CD4-positive, alpha-beta T cell treated with Interleukin-17A for 4 hours (primary cell): Measurements from ENCODE around the gene LIPJ.

Source experiments
- DNase-seq: peaks from one replicate; pipeline ENCODE4 v3.0.0-alpha.2; 2020; ENCODE audit warnings: mixed read lengths

The LIPJ gene

DNA sequence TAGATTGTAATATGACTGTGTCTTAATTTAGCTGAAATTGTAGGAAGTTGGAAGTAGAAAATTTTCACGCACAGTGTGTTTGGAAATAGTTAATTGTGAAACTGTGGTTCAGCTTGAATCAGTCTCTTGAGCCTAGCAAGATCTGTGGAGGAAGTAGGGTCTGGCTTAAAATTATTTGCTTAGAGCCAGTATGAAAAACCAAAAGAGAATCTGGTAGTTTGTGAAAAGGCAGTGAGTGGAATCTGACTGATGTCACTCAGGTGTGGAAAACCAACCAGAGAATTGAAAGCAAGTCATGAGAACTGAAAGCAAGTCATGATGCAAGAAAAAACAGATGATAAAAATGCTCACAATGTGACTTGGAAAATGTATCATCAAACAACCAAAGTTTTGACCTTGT is 11.5 kb downstream of the LIPJ start:
- DNase-seq: no peak

- no peak for DNase-seq
These were observed 21.6 kb downstream of the LIPJ start for GRCh38 chr10:88608052-88608732.

- DNase-seq: no peak
These were observed 22.2 kb downstream of the LIPJ start for GRCh38 chr10:88608780-88609179.

DNA sequence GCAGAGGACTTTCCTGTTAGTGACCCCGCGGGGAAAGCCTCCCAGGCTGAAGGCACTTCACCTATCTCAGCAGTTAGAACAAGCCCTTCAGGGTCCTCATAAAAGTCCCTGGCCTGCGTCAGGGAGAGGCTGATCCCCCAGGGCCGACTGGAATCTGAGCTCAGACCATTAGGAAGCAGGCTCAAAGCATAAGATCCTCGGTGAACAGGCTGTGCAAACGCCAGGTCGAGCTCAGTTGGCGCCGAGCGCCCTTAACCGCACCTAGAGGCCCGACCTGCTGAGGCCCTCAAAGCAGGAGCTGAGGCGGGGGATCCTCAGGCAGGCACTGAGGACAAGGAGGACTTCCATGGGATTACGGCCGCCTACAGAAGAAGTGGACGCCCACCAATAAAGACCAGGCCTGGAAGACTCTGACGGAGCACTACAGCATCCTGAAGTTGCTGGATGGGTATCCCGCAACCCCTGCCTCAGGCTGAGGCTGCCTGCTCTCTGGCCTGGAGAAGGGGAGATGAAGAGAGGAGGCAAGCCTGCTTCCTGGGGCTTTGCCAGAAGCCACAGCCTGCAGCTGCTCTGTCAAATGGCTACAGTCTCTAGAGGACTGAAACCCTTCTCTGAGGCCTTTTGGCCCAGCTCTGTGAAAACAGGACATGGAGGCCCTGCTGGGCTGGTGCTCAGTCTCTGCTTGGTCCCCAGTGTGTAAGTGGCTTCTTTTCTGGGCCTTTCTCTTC is 29.9 kb downstream of the LIPJ start:
- no peak for DNase-seq

DNA sequence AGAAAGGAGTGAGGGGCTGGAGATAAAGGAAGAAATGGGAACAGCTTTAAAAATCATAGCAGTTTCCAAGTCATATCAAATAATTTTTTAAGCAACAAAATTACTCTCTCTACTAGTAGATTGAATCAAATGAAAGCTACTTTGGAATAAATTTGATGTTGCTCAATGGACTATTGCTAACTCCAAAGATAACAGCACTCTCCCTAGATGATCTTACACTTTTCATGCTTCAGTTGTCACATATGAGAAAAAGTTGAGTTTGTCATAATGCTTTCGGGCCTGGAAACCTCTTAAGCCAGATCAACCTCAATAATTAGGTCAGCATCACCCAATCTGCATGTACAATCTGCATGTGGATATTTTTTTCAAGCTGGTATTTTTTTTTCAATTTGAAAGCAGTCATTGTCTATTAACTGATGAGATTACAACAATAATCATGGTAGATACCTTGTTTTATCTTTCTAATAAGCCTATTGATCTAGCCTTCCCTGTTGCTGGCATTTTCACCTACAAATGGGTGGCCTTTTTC is 31.3 kb downstream of the LIPJ start:
- DNase-seq: no peak

DNA sequence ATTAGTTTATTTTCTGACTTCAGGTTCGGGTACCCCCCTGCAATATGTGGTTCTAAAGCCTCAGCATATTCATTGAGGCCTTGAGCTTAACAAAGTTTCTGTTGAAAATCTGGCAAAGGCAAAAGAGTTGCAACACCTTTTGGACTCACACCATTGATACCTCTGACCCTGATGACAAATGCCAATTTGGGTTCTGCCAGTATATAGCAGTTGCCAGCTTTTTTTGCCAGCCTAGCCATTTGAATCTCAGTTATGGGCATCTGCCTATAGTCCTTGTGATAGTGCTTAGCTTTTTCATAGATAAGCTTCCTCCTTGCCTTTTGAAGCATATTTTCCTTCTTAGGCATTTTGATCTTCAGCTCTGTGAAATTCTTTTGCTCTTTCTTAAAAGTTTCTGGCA is 31.9 kb downstream of the LIPJ start:
- no peak for DNase-seq

DNA sequence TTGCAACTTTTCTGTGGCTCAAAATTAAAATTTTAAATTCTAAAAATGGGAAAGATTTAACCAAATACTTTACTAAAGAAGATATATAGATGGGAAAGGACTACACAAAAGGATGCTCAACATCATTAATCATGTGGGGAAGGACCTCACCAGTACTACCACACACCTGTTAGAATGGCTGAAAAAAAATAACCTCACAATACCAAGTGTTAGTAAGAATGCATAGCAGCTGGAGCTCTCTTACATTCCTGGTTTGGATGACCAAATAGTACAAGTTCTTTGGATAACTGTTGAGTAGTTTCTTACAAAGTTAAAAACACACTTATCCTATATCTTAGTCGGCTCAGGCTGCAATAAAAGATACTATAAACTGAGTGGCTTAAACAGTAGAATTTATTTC is 33.9 kb downstream of the LIPJ start:
- DNase-seq: no peak

DNA sequence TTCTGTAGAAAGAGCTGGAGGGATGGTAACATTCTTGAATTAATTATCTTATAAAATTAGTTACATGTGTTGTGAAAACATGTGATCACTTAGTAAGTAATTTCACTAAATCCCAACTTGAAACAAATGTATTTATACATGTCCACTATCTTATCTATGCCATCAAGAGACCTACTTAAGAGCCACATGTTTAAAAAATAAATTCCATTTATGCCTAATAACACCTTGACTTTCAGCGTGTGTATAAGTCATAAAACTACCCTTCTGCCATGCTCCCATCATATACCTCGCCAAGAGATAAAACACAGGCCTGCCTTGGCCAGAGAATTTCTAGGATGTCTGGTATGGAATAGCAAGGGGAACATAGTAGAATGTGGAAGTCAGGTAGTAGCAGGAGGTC is 37.3 kb downstream of the LIPJ start:
- DNase-seq: no peak

DNA sequence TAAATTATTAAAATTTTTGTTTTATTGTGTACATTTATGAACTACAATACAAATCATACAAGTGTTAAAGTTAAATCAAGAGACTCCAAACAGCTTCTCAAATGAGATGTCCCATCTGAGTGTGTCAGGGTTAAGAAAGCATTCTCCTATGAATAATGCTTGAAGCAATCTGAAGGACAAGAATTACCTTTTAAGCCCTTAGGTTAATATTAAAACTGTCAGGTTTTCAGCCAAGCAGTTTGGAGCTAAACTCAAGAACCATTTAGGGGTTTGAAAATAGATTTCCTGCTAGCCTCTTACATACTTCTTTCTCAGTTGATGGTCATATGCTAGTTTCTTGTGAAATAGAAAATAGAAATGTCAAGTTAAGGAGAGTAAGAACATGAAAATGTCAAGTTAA is 38.3 kb downstream of the LIPJ start:
- no peak for DNase-seq

DNA sequence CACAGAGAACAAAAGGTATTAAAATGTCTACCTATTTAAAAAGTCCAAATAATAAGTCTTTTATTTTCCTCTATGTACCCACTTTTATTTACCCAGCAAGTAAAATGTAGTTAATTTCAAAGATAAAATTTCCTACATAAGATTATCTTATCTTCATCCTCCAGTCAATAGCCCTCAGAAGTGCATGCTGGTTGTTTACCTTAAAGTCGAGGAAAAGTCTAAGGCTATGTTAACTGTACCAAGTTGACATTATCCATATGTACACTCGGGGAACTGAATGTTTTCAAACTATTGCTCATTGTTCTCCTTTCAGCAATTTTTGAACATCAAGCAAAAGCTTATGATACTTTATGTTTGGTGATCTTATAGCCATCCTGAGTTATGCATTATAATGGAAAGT is 53.6 kb downstream of the LIPJ start:
- DNase-seq: no peak

GRCh38 chr10:88642209-88642608 is 55.6 kb downstream of the LIPJ start:
- no peak for DNase-seq

- DNase-seq: no peak
These were observed 56.4 kb downstream of the LIPJ start for GRCh38 chr10:88642963-88643362.

- no peak for DNase-seq
These were observed 60.6 kb downstream of the LIPJ start for GRCh38 chr10:88647061-88647615.

GRCh38 chr10:88651101-88651551 is 64.6 kb downstream of the LIPJ start:
- no peak for DNase-seq

GRCh38 chr10:88652616-88653015 is 66.1 kb downstream of the LIPJ start:
- DNase-seq: no peak
